Naive B cell (primary cell): Measurements from ENCODE around the gene TRAPPC6A. TPM values are rescaled to one million over a fixed set of nuclear protein-coding genes. Genes with fewer than 3 reads are reported as not detected.

Experiments used
- ATAC-seq, 2 donors: fragments of 150-1000 bp; cut with Tn5 transposase; 2 replicates each; pipeline ENCODE4 v1.10.0; 2021; ENCODE audit warnings: low read depth in 2 of 2, mild to moderate bottlenecking in 2 of 2, moderate library complexity in 2 of 2
- DNase-seq: peaks from one replicate; pipeline ENCODE4 v3.0.0; 2022
- H3K27ac Mint-ChIP-seq, 6 donors: one replicate each; pipeline ENCODE4 v1.8.0; 2020 to 2022; ENCODE audit warnings: mild to moderate bottlenecking in 6 of 6, mixed read lengths in 6 of 6, moderate library complexity in 5 of 6, inconsistent platforms in 2 of 6
- H3K27me3 Mint-ChIP-seq, 3 donors: one replicate each; pipeline ENCODE4 v1.8.0; 2021 to 2022; ENCODE audit warnings: mixed read lengths in 3 of 3, mild to moderate bottlenecking in 1 of 3
- H3K36me3 Mint-ChIP-seq, 2 donors: one replicate each; pipeline ENCODE4 v1.8.0; 2020 to 2022; ENCODE audit warnings: mixed read lengths in 2 of 2, inconsistent platforms in 1 of 2, mild to moderate bottlenecking in 1 of 2
- H3K4me1 Mint-ChIP-seq, 3 donors: one replicate each; pipeline ENCODE4 v1.8.0; 2020 to 2022; ENCODE audit warnings: mixed read lengths in 3 of 3, inconsistent platforms in 1 of 3, mild to moderate bottlenecking in 1 of 3, moderate library complexity in 1 of 3
- H3K4me3 Mint-ChIP-seq, 8 donors: one replicate each; pipeline ENCODE4 v1.8.0; 2020 to 2022; ENCODE audit warnings: mild to moderate bottlenecking in 8 of 8, mixed read lengths in 8 of 8, moderate library complexity in 8 of 8, inconsistent platforms in 2 of 8
- H3K9me3 Mint-ChIP-seq, 7 donors: one replicate each; pipeline ENCODE4 v1.8.0; 2020 to 2022; ENCODE audit warnings: mixed read lengths in 7 of 7, mild to moderate bottlenecking in 5 of 7, inconsistent platforms in 2 of 7, moderate library complexity in 1 of 7
- polyA plus RNA-seq, 6 donors: library from polyadenylated mRNA; unstranded; fragments of 300-500 nt; fragmentation: Illumina TruSeq; gene quantifications; one replicate each; pipeline ENCODE4 v1.2.3, GENCODE V29; 2021; ENCODE audit warnings: low read depth in 6 of 6

TRAPPC6A gene
- polyA plus RNA-seq, 6 donors from 2014 or later, result 114 to 248 (median 134) TPM

DNA sequence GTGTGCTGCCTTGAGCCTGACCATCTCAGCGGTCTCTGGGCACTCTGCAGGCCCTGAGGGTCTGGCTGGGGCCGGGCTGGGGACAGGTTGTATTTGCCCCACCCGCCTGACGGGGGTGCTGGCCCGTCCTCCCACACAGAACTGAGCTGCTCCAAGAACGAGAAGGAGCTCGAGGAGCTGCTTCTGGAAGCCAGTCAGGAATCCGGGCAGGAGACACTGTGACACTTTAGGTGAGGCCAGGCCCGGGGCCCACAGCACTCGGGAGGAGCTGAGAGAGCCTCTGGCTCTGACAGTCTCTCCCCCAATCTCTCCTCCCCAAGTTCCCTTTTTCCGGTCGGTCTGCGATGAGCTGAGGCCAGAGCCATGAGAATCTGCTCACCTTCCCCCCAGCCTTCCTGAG, 31.8 kb downstream of the TRAPPC6A start:
- Mint-ChIP-seq H3K27ac (no peak overlapping the region), H3K9me3 (no peaks in the 10 kb centered on the region), H3K4me1 (peaks cover 0 to 9% (median 0%) of the 10 kb centered on the region in 3 donors), H3K36me3 (peaks cover 0 to 12% of the 10 kb centered on the region in 2 donors), H3K27me3 (peaks cover 0 to 3% (median 0%) of the 10 kb centered on the region in 3 donors), H3K4me3 (peak overlapping the region in 1 of 8 donors; percentile 12)
- ATAC-seq (no peak), DNase-seq (no peak)

DNA sequence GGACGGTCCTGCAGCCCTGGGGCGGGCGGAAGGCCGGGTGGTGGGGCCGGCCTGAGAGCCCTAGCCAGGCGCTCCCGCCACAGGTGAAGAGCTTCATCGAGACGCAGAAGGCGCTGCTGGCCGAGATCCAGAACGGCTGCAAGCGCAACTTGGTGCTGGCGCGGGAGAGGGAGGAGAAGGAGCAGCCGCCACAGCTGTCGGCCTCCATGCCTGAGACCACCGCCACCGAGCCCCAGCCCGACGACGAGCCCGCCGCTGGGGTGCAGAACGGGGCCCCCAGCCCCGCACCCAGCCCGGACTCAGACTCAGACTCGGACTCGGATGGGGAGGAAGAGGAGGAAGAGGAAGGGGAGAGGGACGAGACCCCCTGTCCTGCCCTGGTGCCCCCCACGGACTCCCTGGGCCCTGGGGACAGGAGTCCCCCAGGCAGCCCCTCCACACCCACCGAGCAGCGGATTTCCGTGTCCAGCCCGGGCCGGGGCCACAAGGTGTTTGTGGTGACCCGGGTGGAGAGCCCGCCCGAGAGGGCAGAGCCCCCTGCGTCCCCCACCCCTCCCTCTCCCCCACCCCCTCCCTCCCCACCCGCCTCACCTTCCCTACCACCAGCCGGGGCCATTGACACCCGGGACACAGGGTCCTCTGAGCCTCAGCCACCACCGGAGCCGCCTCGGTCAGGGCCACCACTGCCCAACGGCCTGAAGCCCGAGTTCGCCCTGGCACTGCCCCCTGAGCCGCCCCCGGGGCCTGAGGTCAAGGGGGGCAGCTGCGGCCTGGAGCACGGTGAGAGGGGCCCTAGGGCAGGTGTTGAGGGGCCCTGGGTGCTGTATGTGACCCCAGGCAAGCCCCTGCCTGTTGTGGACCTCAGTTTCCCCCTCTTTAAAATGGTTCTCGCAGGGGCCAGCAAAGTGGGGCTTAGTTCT, 32.5 kb downstream of the TRAPPC6A start:
- no peaks in the 10 kb centered on the region for H3K27me3 Mint-ChIP-seq
- ATAC-seq (no peak), DNase-seq (no peak)
- peaks cover 0 to 12% of the 10 kb centered on the region in 2 donors for H3K36me3 Mint-ChIP-seq
- peaks cover 0 to 8% (median 1%) of the 10 kb centered on the region in 3 donors for H3K4me1 Mint-ChIP-seq
- H3K4me3 Mint-ChIP-seq, result no peak overlapping the region
- no peak overlapping the region for H3K27ac Mint-ChIP-seq
- no peaks in the 10 kb centered on the region for H3K9me3 Mint-ChIP-seq

DNA sequence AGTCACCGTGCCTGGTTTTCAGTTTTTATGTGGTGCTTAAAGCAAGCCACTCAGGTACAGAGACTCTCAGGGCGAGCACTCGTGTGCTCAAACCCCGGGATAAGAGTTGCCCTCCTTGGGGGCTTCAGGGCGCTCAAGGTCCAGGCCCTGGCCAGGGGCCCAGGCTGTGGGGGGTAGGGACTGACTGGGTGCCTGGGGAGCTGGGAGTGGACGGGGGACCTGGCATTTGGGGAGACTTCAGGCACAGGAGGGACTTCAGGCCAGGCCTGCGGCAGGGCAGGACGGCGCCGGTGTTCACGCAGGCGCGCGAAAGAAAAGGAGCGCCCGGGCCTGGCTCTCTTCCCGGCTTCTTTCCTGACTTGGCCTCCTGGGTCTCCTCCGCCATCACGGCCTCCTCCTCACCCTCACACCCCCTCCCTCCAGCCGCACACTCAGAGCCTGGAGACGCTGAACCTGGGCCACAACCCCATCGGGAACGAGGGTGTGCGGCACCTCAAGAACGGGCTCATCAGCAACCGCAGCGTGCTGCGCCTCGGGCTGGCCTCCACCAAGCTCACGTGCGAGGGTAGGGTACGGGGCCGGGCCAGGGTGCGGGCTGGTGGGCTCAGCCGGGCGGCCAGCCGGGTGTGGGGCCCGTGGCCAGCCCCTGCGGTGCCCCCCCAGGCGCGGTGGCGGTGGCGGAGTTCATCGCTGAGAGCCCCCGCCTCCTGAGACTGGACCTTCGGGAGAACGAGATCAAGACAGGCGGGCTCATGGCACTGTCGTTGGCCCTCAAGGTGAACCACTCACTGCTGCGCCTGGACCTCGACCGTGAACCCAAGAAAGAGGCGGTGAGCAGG, 33.4 kb downstream of the TRAPPC6A start:
- no peak for DNase-seq
- no peaks in the 10 kb centered on the region for H3K27me3 Mint-ChIP-seq
- no peak for ATAC-seq
- peak overlapping the region in 1 of 6 donors; percentile 69 for H3K27ac Mint-ChIP-seq
- no peaks in the 10 kb centered on the region for H3K9me3 Mint-ChIP-seq
- no peak overlapping the region for H3K4me3 Mint-ChIP-seq
- H3K4me1 Mint-ChIP-seq, result peaks cover 0 to 8% (median 5%) of the 10 kb centered on the region in 3 donors
- H3K36me3 Mint-ChIP-seq, result peaks cover 0 to 12% of the 10 kb centered on the region in 2 donors

DNA sequence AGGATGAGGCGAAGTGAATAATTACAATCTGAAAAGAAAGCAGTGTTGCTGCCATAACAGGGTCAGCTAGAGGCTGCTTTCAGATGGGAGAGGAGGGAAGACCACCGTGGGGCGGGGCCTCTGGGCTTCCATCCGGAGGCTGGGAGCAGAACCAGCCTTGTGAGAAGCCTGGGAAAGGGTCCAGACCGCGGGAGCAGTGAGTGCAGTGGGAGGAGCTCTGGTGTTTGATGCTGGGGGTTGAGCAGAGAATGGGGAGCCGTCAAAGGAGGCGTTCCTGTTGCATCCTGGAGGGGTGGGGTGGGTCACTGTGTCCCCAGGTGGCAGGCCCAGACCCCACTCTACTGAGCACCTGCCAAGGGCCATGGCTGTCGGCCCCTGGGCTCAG, 35.3 kb downstream of the TRAPPC6A start:
- Mint-ChIP-seq H3K4me1 (peaks cover 5 to 13% (median 11%) of the 10 kb centered on the region in 3 donors), H3K4me3 (no peak overlapping the region), H3K36me3 (peaks cover 0 to 12% of the 10 kb centered on the region in 2 donors), H3K9me3 (no peaks in the 10 kb centered on the region), H3K27ac (peak overlapping the region in 3 of 6 donors; percentile 69 to 92 (median 90)), H3K27me3 (no peaks in the 10 kb centered on the region)
- DNase-seq, result no peak
- ATAC-seq, result no peak

DNA sequence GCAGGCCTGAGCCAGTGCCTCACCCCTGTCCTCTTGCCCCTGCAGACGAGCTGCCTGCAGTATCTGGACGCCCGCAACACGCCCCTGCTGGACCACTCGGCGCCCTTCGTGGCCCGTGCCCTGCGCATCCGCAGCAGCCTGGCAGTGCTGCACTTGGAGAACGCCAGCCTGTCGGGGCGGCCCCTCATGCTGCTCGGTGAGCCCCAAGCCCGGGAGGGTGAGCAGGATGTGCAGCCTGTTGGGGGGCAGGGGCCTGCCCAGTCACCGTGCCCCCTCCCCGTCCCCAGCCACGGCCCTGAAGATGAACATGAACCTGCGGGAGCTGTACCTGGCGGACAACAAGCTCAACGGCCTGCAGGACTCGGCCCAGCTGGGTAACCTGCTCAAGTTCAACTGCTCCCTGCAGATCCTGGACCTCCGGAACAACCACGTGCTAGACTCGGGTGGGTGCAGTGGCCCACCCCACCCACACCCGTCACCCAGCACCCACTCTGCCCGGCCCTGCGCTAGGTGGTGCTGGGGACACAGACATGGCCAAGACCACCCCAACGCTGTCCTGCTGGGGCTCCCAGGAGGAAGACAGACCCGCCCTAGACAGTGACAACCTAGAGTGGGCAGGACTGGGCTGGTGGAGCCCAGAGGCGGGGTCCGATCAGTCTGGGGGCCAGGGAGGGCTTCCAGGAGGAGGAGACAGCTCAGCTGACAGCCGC, 35.9 kb downstream of the TRAPPC6A start:
- Mint-ChIP-seq H3K27me3 (no peaks in the 10 kb centered on the region), H3K9me3 (no peaks in the 10 kb centered on the region), H3K27ac (peak overlapping the region in 1 of 6 donors; percentile 29), H3K4me3 (no peak overlapping the region), H3K4me1 (peaks cover 11 to 17% (median 16%) of the 10 kb centered on the region in 3 donors), H3K36me3 (peaks cover 0 to 12% of the 10 kb centered on the region in 2 donors)
- ATAC-seq (no peak), DNase-seq (no peak)

DNA sequence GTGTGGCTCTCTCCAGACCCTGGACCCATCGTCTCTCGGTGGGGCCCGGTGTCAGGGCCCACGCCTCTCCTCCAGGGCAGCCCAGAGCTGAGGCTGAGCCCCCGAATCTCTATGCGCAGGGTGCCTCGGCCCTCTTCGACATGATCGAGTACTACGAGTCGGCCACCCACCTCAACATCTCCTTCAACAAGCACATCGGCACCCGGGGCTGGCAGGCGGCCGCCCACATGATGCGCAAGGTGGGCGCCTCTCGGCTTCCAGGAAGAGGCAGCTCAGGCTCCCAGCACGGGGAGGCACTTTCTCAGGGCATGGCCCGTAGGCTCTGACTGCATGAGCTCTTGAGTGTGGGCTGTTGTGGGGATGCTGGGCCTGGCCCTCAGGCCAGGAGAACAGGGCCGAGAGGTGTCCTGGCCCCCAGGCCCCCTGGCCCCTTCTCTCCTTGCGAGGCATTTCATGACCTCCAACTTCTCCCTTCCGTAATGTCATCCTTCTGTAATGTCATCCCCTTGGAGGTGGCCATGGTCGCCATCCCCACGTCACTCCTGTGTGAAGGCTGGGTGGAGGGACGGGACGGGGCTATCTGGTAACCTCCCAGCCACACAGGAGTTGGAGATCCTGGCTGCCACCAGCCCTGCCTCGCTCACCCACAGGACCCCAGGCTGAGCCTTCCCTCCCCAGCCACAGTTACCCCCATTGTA, 36.7 kb downstream of the TRAPPC6A start:
- Mint-ChIP-seq H3K9me3 (no peaks in the 10 kb centered on the region), H3K27ac (peak overlapping the region in 1 of 6 donors; percentile 11), H3K27me3 (no peaks in the 10 kb centered on the region), H3K4me3 (no peak overlapping the region), H3K36me3 (peaks cover 0 to 12% of the 10 kb centered on the region in 2 donors), H3K4me1 (peaks cover 19 to 25% (median 24%) of the 10 kb centered on the region in 3 donors)
- DNase-seq, result no peak
- no peak for ATAC-seq

DNA sequence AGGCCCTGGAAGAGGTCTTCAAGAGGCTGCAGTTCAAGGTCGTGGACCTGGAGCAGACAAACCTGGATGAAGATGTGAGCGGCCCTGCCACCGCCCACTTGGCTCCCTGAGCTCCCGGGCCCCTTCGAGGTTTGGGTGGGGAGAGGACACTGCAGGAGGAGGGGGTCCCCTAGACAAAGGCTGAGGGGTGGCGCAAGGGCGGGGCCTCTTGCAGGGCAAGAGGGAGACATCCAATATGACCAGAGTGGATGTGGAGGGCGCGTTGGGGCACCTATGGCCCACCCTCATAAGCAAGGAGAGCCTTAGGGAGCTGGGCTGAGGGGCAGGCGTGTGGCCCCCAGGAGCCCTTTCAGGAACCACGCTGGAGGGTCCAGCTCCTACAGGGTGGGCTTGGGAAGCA, 37.5 kb downstream of the TRAPPC6A start:
- Mint-ChIP-seq H3K4me3 (no peak overlapping the region), H3K36me3 (peaks cover 0 to 12% of the 10 kb centered on the region in 2 donors), H3K27me3 (no peaks in the 10 kb centered on the region), H3K9me3 (no peaks in the 10 kb centered on the region), H3K4me1 (peaks cover 24 to 33% (median 27%) of the 10 kb centered on the region in 3 donors), H3K27ac (no peak overlapping the region)
- no peak for DNase-seq
- no peak for ATAC-seq

DNA sequence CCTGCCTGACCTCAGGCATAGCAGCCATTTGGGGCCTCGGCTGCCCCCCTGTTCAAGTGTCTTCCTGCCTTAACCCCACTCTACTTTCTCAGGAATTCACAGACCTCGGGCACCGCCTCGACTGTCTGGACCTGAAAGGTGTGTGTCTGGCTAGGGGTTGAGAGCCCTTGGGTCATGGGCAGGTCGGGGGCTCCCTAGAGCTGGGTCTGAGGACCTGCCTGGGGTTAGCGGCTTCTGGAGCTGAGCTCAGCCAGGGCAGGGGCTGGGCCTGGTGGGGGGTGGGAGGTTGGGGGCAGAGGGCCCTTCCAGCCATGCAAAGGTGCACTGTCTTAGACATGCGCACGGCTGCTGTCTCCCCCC, 37.9 kb downstream of the TRAPPC6A start:
- H3K27me3 Mint-ChIP-seq, result no peaks in the 10 kb centered on the region
- H3K36me3 Mint-ChIP-seq, result peaks cover 0 to 12% of the 10 kb centered on the region in 2 donors
- no peak overlapping the region for H3K4me3 Mint-ChIP-seq
- no peaks in the 10 kb centered on the region for H3K9me3 Mint-ChIP-seq
- H3K27ac Mint-ChIP-seq, result no peak overlapping the region
- DNase-seq, result no peak
- H3K4me1 Mint-ChIP-seq, result peaks cover 24 to 35% (median 31%) of the 10 kb centered on the region in 3 donors
- ATAC-seq, result no peak

DNA sequence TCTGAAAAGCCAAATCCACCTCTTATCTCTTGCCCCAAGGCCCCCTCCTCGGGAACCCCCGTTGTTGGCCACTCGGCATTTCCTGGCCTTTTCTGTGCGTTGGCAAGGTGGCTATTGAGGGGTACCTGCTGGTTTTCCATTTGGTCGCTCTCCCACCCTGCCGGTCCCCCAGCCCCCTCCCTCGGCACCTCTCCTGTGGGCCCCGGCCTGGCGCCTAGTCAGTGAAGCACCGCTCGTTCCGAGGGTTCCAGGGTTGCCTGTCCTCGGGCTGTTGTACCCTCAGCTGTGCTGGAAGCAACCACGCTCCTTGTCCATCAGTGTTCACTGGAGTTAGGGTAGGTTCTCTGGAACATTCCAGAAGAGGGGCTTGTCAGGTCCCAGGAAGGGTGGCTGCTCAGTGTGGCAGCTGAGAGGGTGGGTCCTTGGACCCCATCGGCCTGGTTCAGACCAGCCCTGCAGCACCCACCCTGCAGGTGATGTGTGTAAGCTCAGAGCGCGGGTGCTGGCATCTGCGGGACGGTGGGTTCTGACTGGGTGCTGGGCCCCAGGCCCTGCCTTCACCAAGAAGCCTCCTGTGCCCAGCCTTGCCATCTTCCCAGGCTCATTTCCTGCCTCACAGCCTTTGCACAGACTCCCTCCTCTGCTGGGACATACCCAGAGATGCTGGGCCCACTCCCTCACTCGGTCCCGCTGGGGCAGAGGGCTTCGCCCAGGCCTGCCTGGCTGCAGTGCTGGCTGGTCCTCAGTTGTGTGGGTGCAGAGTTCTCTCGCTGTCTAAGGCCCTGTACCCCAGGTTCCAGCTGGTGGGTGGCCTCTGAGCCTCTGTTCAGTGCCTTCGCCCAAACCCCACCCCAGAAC, 38.5 kb downstream of the TRAPPC6A start:
- ATAC-seq (no peak), DNase-seq (no peak)
- no peak overlapping the region for H3K4me3 Mint-ChIP-seq
- peaks cover 0 to 12% of the 10 kb centered on the region in 2 donors for H3K36me3 Mint-ChIP-seq
- no peaks in the 10 kb centered on the region for H3K9me3 Mint-ChIP-seq
- peak overlapping the region in 1 of 6 donors; percentile 41 for H3K27ac Mint-ChIP-seq
- peaks cover 28 to 40% (median 37%) of the 10 kb centered on the region in 3 donors for H3K4me1 Mint-ChIP-seq
- no peaks in the 10 kb centered on the region for H3K27me3 Mint-ChIP-seq

DNA sequence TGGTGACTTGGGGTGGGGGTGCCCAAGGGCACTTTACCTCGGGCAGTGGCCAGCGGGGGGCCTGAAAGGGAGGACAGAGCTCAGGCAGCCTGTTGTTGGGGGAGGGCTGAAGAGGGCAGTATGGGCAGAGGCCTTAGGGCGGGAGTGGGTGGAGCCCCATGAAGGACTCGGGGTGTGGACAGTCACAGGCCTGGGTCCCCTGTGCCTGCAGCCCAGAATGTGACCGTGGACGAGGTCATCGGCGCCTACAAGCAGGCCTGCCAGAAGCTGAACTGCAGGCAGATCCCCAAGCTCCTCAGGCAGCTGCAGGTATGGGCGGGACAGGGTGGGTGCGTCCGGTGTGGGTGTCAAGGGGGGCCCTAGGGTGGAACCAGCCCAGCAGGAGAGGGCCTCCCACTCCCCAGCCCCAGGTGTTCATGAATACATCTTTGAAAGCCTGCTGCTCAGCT, 39.7 kb downstream of the TRAPPC6A start:
- peaks cover 0 to 11% of the 10 kb centered on the region in 2 donors for H3K36me3 Mint-ChIP-seq
- peak overlapping the region in 1 of 6 donors; percentile 95 for H3K27ac Mint-ChIP-seq
- ATAC-seq, result no peak
- H3K4me3 Mint-ChIP-seq, result no peak overlapping the region
- H3K27me3 Mint-ChIP-seq, result no peaks in the 10 kb centered on the region
- H3K9me3 Mint-ChIP-seq, result no peaks in the 10 kb centered on the region
- peaks cover 37 to 49% (median 48%) of the 10 kb centered on the region in 3 donors for H3K4me1 Mint-ChIP-seq
- no peak for DNase-seq

DNA sequence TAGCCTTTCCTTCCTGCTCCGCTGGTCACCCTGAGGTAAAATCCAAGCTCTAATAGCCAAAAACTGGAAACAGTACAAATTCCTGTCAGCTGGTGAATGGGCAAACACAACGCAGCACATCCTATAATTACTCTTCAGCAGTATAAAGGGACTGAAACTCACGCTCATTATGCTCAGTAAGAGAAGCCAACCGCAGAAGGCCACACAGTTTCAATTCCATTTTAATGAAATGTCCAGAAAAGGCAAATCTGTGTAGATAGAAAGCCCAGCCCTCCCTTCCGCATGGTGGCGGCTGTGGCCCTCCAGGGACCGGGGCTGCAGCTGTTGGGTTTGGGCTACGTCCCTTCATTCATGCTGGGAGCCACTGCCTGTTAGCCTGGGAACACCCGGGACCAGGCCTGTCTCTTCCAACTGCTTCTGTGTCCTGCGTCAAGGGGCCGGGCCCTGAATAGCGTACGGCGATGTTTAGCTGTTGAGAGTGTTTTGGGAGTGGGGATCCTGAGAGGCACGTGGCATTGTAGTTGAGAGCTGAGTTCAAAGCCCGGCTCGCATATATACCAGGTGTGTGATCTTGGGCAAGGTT, 40.8 kb downstream of the TRAPPC6A start:
- peak overlapping the region in 7 of 8 donors; percentile 3 to 88 (median 75) for H3K4me3 Mint-ChIP-seq
- DNase-seq (peak; percentile 22), ATAC-seq (peak; percentile 76 to 78)
- H3K27ac Mint-ChIP-seq, result peak overlapping the region; percentile 67 to 98 (median 82)
- no peaks in the 10 kb centered on the region for H3K27me3 Mint-ChIP-seq
- peaks cover 30 to 52% (median 48%) of the 10 kb centered on the region in 3 donors for H3K4me1 Mint-ChIP-seq
- no peaks in the 10 kb centered on the region for H3K9me3 Mint-ChIP-seq
- H3K36me3 Mint-ChIP-seq, result peaks cover 0 to under 1% of the 10 kb centered on the region in 2 donors
